NOMO-1 treated with dmso at 0.1 percent for 144 hours (cell line): ENCODE data around the gene SMPD3.

Experiments used
- DNase-seq: peaks from one replicate; lab custom pipeline; 2025; ENCODE audit not compliant: unreplicated experiment; lab: John Stamatoyannopoulos, UW

SMPD3 gene

GRCh38 chr16:68406458-68407152, 41.7 kb downstream of the SMPD3 start:
- no peak for DNase-seq

- DNase-seq = no peak
Observed at GRCh38 chr16:68404736-68405345, 43.5 kb downstream of the SMPD3 start.

- no peak for DNase-seq
Observed at GRCh38 chr16:68403704-68404103, 44.6 kb downstream of the SMPD3 start.

- DNase-seq = no peak
Observed at GRCh38 chr16:68403177-68403576, 45.1 kb downstream of the SMPD3 start.

GRCh38 chr16:68402748-68403040, 45.6 kb downstream of the SMPD3 start:
- DNase-seq = no peak

- peak; percentile 32 for DNase-seq
Observed at GRCh38 chr16:68401871-68402747, 46.2 kb downstream of the SMPD3 start.

- no peak for DNase-seq
Observed at GRCh38 chr16:68400924-68401460, 47.3 kb downstream of the SMPD3 start.

GRCh38 chr16:68400083-68400923, 48.0 kb downstream of the SMPD3 start:
- no peak for DNase-seq

GRCh38 chr16:68399456-68399855, 48.9 kb downstream of the SMPD3 start:
- no peak for DNase-seq

- DNase-seq = no peak
Observed at GRCh38 chr16:68397710-68398201, 50.6 kb downstream of the SMPD3 start.

- no peak for DNase-seq
Observed at GRCh38 chr16:68396481-68396880, 51.8 kb downstream of the SMPD3 start.

GRCh38 chr16:68395815-68396214, 52.5 kb downstream of the SMPD3 start:
- no peak for DNase-seq

- DNase-seq = no peak
Observed at GRCh38 chr16:68395167-68395786, 53.0 kb downstream of the SMPD3 start.

GRCh38 chr16:68393333-68393732, 55.0 kb downstream of the SMPD3 start:
- DNase-seq = no peak

- DNase-seq = no peak
Observed at GRCh38 chr16:68389750-68390371, 58.4 kb downstream of the SMPD3 start.

GRCh38 chr16:68389006-68389405, 59.3 kb downstream of the SMPD3 start:
- no peak for DNase-seq

- no peak for DNase-seq
Observed at GRCh38 chr16:68388124-68388523, 60.2 kb downstream of the SMPD3 start.

GRCh38 chr16:68387301-68387700, 61.0 kb downstream of the SMPD3 start:
- no peak for DNase-seq

- no peak for DNase-seq
Observed at GRCh38 chr16:68386628-68387027, 61.7 kb downstream of the SMPD3 start.

- DNase-seq = no peak
Observed at GRCh38 chr16:68385371-68385770, 62.9 kb downstream of the SMPD3 start.
